HepG2 (cell line): ENCODE measurements around the gene FUCA2. TPM values are rescaled to one million over a fixed set of nuclear protein-coding genes. Genes with fewer than 3 reads are reported as not detected.

Experiments
- FOXK2 ChIP-seq: fragments of 450-650 bp; IDR thresholded peaks from 2 replicates; pipeline ENCODE4 v1.6.1; 2016
- GLMP ChIP-seq: sonication (generic); formaldehyde crosslinking; IDR thresholded peaks from 2 replicates; pipeline ENCODE4 v1.9.0; 2021; ENCODE audit warnings: missing genetic modification reagents, mild to moderate bottlenecking, borderline replicate concordance
- GPN1 ChIP-seq: sonication (generic); formaldehyde crosslinking; IDR thresholded peaks from 2 replicates; pipeline ENCODE4 v1.5.1; 2020; ENCODE audit warnings: missing genetic modification reagents, borderline replicate concordance
- HIVEP1 ChIP-seq: sonication (generic); formaldehyde crosslinking; IDR thresholded peaks from 2 replicates; pipeline ENCODE4 v1.4.0; 2020; ENCODE audit warnings: mild to moderate bottlenecking, missing genetic modification reagents
- HNRNPH1 ChIP-seq: fragments of 200-400 bp; formaldehyde crosslinking; optimal IDR thresholded peaks from 2 replicates; pipeline ENCODE3; 2017; ENCODE audit warnings: mild to moderate bottlenecking, low read depth, low read length
- SAFB2 ChIP-seq: sonication (generic); formaldehyde crosslinking; IDR thresholded peaks from 2 replicates; pipeline ENCODE4 v1.5.1; 2020; ENCODE audit warnings: missing genetic modification reagents, low read depth, mild to moderate bottlenecking, borderline replicate concordance
- SMC3 ChIP-seq: IDR thresholded peaks from 2 replicates; pipeline ENCODE4 v1.6.1; 2011; ENCODE audit warnings: low read length, improper control_type of control experiment
- SRSF9 ChIP-seq: fragments of 200-400 bp; formaldehyde crosslinking; IDR thresholded peaks from 2 replicates; pipeline ENCODE4 v1.6.1; 2018; ENCODE audit warnings: borderline replicate concordance, mild to moderate bottlenecking, low read depth, low read length; ENCODE audit not compliant: insufficient read depth, poor library complexity, severe bottlenecking
- TOE1 ChIP-seq: sonication (generic); formaldehyde crosslinking; IDR thresholded peaks from 2 replicates; pipeline ENCODE4 v1.4.0; 2020; ENCODE audit warnings: mild to moderate bottlenecking, missing genetic modification reagents
- TOPORS ChIP-seq: sonication (generic); formaldehyde crosslinking; IDR thresholded peaks from 2 replicates; pipeline ENCODE4 v1.8.0; 2023; ENCODE audit warnings: mild to moderate bottlenecking, missing genetic modification reagents
- ZMYM4 ChIP-seq: sonication (generic); formaldehyde crosslinking; IDR thresholded peaks from 2 replicates; pipeline ENCODE4 v1.8.1; 2023; ENCODE audit warnings: mild to moderate bottlenecking, missing genetic modification reagents
- ZNF263 ChIP-seq: sonication (generic); formaldehyde crosslinking; IDR thresholded peaks from 2 replicates; pipeline ENCODE4 v1.4.0; 2020; ENCODE audit warnings: missing genetic modification reagents
- ZNF337 ChIP-seq: sonication (generic); formaldehyde crosslinking; IDR thresholded peaks from 2 replicates; pipeline ENCODE4 v1.5.1; 2020; ENCODE audit warnings: missing genetic modification reagents, low read depth, mild to moderate bottlenecking, borderline replicate concordance
- ZNF574 ChIP-seq: sonication (generic); formaldehyde crosslinking; IDR thresholded peaks from 2 replicates; pipeline ENCODE4 v1.4.0; 2020; ENCODE audit warnings: missing genetic modification reagents
- polyA plus RNA-seq, 8 experiments: library from polyadenylated mRNA; depleted of rRNA in 3 of 8; stranded (reverse) in 7 of 8; unstranded in 1 of 8; fragments of >200 nt; fragmentation: Illumina TruSeq in 4 of 8; extraction: Trizol in 4 of 8; gene quantifications; 2 replicates each; pipeline versions ENCODE4 v1.2.1 to v1.2.3, GENCODE V29; 2011 to 2016; ENCODE audit warnings: low read depth in 4 of 8, missing spikeins in 1 of 8, mixed read lengths in 1 of 8; ENCODE audit not compliant: insufficient read depth in 1 of 8
- total RNA-seq, 5 experiments: library from RNA; depleted of rRNA; stranded (reverse); fragments of >200 nt; fragmentation: Illumina TruSeq; extraction: Trizol; gene quantifications; 2 replicates each; pipeline ENCODE4 v1.2.3, GENCODE V29; 2016; ENCODE audit warnings: low read depth in 1 of 5
- TF ChIP-seq, protein P1 (sequence below): sonication (generic); formaldehyde crosslinking; IDR thresholded peaks from 2 replicates; pipeline ENCODE4 v1.9.0; 2021; ENCODE audit warnings: mild to moderate bottlenecking, missing genetic modification reagents
- TF ChIP-seq, protein P2 (sequence below): sonication (generic); formaldehyde crosslinking; IDR thresholded peaks from 2 replicates; pipeline ENCODE4 v1.5.1; 2020; ENCODE audit warnings: mild to moderate bottlenecking, moderate library complexity, missing genetic modification reagents

The FUCA2 gene
- total and polyA plus RNA-seq, 2 of the 13 experiments (the other 11 are each of a cell fraction or from before 2014, with no cell fraction given), result 87.4 to 144 TPM

DNA sequence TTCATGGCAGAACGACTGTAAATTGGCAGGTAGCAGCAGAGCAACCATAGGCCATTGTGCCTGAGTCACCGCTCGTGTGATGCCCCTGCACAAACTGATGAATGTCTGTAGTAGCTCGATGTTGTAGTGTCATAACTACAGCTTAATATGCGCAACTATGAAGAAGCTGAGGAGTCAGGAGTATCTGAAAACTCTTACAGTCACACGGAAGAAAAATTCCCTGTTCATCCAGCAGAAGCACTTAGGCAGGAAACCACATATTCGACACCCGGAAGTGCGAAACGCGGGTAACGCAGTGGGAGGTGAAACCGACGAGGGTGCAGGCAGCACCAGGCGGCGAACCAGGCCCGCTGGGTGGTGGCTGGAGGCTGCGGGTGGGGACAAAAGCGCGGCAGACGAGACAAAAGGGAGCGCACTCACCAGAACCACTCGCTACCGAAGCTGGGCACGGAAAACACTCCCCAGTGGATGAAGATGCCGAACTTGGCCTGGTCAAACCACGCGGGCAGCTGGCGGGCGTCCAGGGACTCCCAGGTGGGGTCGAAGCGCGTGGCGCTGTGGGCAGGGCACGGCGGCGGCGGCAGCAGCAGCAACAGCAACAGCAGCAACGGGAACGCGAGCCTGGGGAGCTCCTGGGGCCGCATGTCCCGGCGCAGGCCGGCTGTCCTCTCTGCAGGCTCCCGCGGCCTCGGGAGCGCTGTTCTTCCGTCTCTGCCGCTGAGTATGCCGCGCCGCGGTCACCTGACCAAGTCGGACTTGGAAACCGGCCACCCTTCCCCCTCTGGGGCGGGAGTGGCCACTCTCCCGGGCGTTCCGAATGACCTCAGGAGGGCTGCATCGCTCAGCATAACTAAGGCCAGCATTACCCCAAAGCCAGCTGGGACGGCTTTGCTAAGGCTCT is at the start of gene FUCA2 (continued):
- TF ChIP-seq GPN1 (CRISPR knock-in tag) (no peak; the same call in 1 of the 2 replicates), ZMYM4 (CRISPR knock-in tag) (peak; percentile 67), TOPORS (peak; percentile 93), SAFB2 (CRISPR knock-in tag) (peak; percentile 98), FOXK2 (no peak), ZNF337 (0 out of 2 replicates have a peak, but pooled peaks have one; percentile 57), SRSF9 (no peak), ZNF263 (CRISPR knock-in tag) (peak; percentile 72; the same call in 1 of the 2 replicates), HNRNPH1 (no peak), SMC3 (no peak), TOE1 (CRISPR knock-in tag) (0 out of 2 replicates have a peak, but pooled peaks have one; percentile 71), GLMP (CRISPR knock-in tag) (no peak), HIVEP1 (CRISPR knock-in tag) (no peak), ZNF574 (peak; percentile 79)
- TF ChIP-seq, protein P1, sequence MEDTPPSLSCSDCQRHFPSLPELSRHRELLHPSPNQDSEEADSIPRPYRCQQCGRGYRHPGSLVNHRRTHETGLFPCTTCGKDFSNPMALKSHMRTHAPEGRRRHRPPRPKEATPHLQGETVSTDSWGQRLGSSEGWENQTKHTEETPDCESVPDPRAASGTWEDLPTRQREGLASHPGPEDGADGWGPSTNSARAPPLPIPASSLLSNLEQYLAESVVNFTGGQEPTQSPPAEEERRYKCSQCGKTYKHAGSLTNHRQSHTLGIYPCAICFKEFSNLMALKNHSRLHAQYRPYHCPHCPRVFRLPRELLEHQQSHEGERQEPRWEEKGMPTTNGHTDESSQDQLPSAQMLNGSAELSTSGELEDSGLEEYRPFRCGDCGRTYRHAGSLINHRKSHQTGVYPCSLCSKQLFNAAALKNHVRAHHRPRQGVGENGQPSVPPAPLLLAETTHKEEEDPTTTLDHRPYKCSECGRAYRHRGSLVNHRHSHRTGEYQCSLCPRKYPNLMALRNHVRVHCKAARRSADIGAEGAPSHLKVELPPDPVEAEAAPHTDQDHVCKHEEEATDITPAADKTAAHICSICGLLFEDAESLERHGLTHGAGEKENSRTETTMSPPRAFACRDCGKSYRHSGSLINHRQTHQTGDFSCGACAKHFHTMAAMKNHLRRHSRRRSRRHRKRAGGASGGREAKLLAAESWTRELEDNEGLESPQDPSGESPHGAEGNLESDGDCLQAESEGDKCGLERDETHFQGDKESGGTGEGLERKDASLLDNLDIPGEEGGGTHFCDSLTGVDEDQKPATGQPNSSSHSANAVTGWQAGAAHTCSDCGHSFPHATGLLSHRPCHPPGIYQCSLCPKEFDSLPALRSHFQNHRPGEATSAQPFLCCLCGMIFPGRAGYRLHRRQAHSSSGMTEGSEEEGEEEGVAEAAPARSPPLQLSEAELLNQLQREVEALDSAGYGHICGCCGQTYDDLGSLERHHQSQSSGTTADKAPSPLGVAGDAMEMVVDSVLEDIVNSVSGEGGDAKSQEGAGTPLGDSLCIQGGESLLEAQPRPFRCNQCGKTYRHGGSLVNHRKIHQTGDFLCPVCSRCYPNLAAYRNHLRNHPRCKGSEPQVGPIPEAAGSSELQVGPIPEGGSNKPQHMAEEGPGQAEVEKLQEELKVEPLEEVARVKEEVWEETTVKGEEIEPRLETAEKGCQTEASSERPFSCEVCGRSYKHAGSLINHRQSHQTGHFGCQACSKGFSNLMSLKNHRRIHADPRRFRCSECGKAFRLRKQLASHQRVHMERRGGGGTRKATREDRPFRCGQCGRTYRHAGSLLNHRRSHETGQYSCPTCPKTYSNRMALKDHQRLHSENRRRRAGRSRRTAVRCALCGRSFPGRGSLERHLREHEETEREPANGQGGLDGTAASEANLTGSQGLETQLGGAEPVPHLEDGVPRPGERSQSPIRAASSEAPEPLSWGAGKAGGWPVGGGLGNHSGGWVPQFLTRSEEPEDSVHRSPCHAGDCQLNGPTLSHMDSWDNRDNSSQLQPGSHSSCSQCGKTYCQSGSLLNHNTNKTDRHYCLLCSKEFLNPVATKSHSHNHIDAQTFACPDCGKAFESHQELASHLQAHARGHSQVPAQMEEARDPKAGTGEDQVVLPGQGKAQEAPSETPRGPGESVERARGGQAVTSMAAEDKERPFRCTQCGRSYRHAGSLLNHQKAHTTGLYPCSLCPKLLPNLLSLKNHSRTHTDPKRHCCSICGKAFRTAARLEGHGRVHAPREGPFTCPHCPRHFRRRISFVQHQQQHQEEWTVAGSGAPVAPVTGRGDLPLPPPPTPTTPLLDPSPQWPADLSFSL, result 0 out of 2 replicates have a peak, but pooled peaks have one; percentile 6
- TF ChIP-seq, protein P2, sequence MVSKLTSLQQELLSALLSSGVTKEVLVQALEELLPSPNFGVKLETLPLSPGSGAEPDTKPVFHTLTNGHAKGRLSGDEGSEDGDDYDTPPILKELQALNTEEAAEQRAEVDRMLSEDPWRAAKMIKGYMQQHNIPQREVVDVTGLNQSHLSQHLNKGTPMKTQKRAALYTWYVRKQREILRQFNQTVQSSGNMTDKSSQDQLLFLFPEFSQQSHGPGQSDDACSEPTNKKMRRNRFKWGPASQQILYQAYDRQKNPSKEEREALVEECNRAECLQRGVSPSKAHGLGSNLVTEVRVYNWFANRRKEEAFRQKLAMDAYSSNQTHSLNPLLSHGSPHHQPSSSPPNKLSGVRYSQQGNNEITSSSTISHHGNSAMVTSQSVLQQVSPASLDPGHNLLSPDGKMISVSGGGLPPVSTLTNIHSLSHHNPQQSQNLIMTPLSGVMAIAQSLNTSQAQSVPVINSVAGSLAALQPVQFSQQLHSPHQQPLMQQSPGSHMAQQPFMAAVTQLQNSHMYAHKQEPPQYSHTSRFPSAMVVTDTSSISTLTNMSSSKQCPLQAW (CRISPR knock-in tag), result peak; percentile 56; the same call in 1 of the 2 replicates
